Neural cell (in vitro differentiated cells): ENCODE measurements around the gene SLC9A3. TPM values are rescaled to one million over a fixed set of nuclear protein-coding genes. Genes with fewer than 3 reads are reported as not detected.

ENCODE experiments used
- H2AFZ ChIP-seq: fragments of 200-600, 300-800 bp; sonication (generic), shearing (Covaris generic); 2 replicates; pipeline ENCODE4 v1.6.0; 2014; ENCODE audit warnings: low read depth, mild to moderate bottlenecking, antibody characterized with exemption, low read length, moderate library complexity
- H3F3A ChIP-seq: fragments of 200-600 bp; shearing (Covaris generic); 2 replicates; pipeline ENCODE4 v1.6.1; 2016; ENCODE audit warnings: mild to moderate bottlenecking, moderate library complexity, mixed read lengths, antibody characterized with exemption, low read length; ENCODE audit not compliant: insufficient read depth, poor library complexity, severe bottlenecking
- H3K27ac ChIP-seq: fragments of 200-600, 300-800 bp; sonication (generic), shearing (Covaris generic); 2 replicates; pipeline ENCODE4 v1.5.1; 2014; ENCODE audit warnings: mild to moderate bottlenecking, low read length, moderate library complexity
- H3K27me3 ChIP-seq: fragments of 300-800, 200-600 bp; sonication (generic), shearing (Covaris generic); 2 replicates; pipeline ENCODE4 v1.6.0; 2014; ENCODE audit warnings: mild to moderate bottlenecking, low read depth, low read length, moderate library complexity; ENCODE audit not compliant: insufficient read depth
- H3K36me3 ChIP-seq: fragments of 300-800, 200-600 bp; sonication (generic), shearing (Covaris generic); 2 replicates; pipeline ENCODE4 v1.5.1; 2014; ENCODE audit warnings: mild to moderate bottlenecking, antibody characterized with exemption, low read length, moderate library complexity; ENCODE audit not compliant: insufficient read depth
- H3K4me2 ChIP-seq: fragments of 300-800, 200-600 bp; sonication (generic), shearing (Covaris generic); 2 replicates; pipeline ENCODE4 v1.6.0; 2014; ENCODE audit warnings: mild to moderate bottlenecking, low read length
- H3K4me3 ChIP-seq: fragments of 300-800, 200-600 bp; sonication (generic), shearing (Covaris generic); 2 replicates; pipeline ENCODE4 v1.5.1; 2014; ENCODE audit warnings: mild to moderate bottlenecking, low read length, moderate library complexity
- H3K79me2 ChIP-seq: fragments of 200-600 bp; shearing (Covaris generic); replicated peaks from 2 replicates; pipeline ENCODE4 v1.6.0; 2014; ENCODE audit warnings: mild to moderate bottlenecking, low read length, moderate library complexity; ENCODE audit not compliant: insufficient read depth
- H3K9ac ChIP-seq: fragments of 300-800, 200-600 bp; sonication (generic), shearing (Covaris generic); 2 replicates; pipeline ENCODE4 v1.6.1; 2016; ENCODE audit warnings: mild to moderate bottlenecking, low read length, mixed read lengths
- H3K9me2 ChIP-seq: fragments of 200-600 bp; shearing (Covaris generic); 2 replicates; pipeline ENCODE4 v1.6.1; 2016; ENCODE audit warnings: mild to moderate bottlenecking, low read length, mixed read lengths; ENCODE audit not compliant: insufficient read depth
- H3K9me3 ChIP-seq: fragments of 200-600, 300-800 bp; sonication (generic), shearing (Covaris generic); 2 replicates; pipeline ENCODE4 v1.6.1; 2016; ENCODE audit warnings: mild to moderate bottlenecking, mixed run types, low read length, moderate library complexity, mixed read lengths
- H4K20me1 ChIP-seq: fragments of 200-600 bp; shearing (Covaris generic); 2 replicates; pipeline ENCODE4 v1.6.1; 2016; ENCODE audit warnings: mild to moderate bottlenecking, mixed run types; ENCODE audit not compliant: insufficient read depth
- EP300 ChIP-seq: fragments of 450-650 bp; conservative IDR thresholded peaks from 2 replicates; pipeline ENCODE4 v1.6.1; 2014; ENCODE audit warnings: antibody characterized with exemption, mild to moderate bottlenecking, moderate library complexity; ENCODE audit not compliant: poor library complexity, severe bottlenecking
- EZH2 ChIP-seq: fragments of 200-600, 300-800 bp; shearing (Covaris generic), sonication (generic); IDR thresholded peaks from 2 replicates; pipeline ENCODE4 v1.6.1; 2014; ENCODE audit warnings: antibody characterized with exemption, low read length, borderline replicate concordance, mild to moderate bottlenecking; ENCODE audit not compliant: insufficient read depth, poor library complexity, severe bottlenecking
- MXI1 ChIP-seq: fragments of 450-650 bp; conservative IDR thresholded peaks from 2 replicates; pipeline ENCODE4 v1.6.1; 2014; ENCODE audit warnings: antibody characterized with exemption, mild to moderate bottlenecking; ENCODE audit not compliant: poor library complexity, severe bottlenecking
- POLR2AphosphoS5 ChIP-seq: IDR thresholded peaks from 2 replicates; pipeline ENCODE4 v1.6.1; 2012
- RAD21 ChIP-seq: fragments of 450-650 bp; conservative IDR thresholded peaks from 2 replicates; pipeline ENCODE4 v1.6.1; 2014; ENCODE audit warnings: antibody characterized with exemption, mild to moderate bottlenecking, moderate library complexity
- SMC3 ChIP-seq: fragments of 450-650 bp; conservative IDR thresholded peaks from 2 replicates; pipeline ENCODE4 v1.6.1; 2014; ENCODE audit warnings: antibody characterized with exemption, mild to moderate bottlenecking, moderate library complexity; ENCODE audit not compliant: poor library complexity
- TAF1 ChIP-seq: IDR thresholded peaks from 2 replicates; pipeline ENCODE4 v1.6.1; 2012; ENCODE audit warnings: low read depth
- polyA plus RNA-seq: library from polyadenylated mRNA; depleted of rRNA; stranded (reverse); fragments of >200 nt; gene quantifications from 2 replicates; pipeline ENCODE4 v1.2.3, GENCODE V29; 2014
- TF ChIP-seq, protein P1 (sequence below): fragments of 450-650 bp; IDR thresholded peaks from 2 replicates; pipeline ENCODE4 v1.5.1; 2014; ENCODE audit warnings: antibody characterized with exemption, mild to moderate bottlenecking, moderate library complexity; ENCODE audit not compliant: poor library complexity, severe bottlenecking
- TF ChIP-seq, protein P2 (sequence below): IDR thresholded peaks from 2 replicates; pipeline ENCODE4 v1.6.1; 2012; ENCODE audit warnings: borderline replicate concordance

Gene SLC9A3
- polyA plus RNA-seq, 1 donor from 2014 or later, result 4.0 TPM

DNA sequence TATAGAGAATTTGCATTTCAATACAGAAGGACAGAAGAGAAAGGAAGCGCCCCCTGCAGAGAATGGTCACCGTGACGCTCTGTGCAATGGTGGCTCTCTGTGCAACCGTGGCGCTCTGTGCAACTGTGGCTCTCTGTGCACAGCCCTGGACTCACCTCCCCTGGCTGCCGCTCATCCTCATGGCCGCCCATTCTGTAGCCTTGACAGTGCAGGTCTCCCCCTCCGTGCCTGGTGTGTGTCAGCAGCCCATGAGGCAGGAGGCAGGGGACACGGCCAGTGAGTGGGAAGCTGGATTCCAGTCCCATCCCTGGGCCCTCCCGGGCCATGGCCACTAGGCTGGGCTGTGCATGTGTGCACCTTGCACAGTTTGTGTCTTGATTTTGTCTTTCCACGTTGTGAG, 69.3 kb downstream of the SLC9A3 start:
- Histone ChIP-seq H3K9me2 (no peaks in the 10 kb centered on the region), H3K79me2 (peaks cover 5% of the 10 kb centered on the region)

DNA sequence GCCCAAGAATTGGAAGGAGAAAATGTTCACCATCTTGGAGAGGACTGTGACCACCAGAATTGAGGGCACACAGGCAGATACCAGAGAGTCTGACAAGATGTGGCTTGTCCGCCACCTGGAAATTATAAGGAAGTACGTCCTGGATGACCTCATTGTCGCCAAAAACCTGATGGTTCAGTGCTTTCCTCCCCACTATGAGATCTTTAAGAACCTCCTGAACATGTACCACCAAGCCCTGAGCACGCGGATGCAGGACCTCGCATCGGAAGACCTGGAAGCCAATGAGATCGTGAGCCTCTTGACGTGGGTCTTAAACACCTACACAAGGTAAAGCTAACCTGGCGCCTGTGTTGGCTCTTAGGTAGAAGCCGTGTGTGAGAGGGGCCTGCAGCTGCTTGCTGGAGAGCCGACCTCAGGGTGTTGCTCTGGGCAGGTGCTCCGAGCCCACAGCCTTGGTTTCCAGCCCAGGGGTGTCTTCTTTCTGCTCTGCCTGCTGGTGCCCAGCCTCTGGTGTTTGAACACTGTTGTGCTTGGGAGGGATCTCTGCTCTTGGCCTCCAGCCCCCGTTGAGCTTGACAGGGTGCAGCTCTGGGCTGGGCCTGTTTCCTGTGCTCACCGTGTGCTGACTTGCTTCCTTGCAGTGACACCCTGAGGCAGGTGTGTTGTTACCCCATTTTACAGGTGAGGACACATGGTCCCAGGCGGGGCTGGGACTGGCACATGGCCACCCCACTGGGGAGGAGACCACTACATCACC, 70.3 kb downstream of the SLC9A3 start:
- Histone ChIP-seq H3K9ac (no peak overlapping the region), H3K27me3 (no peaks in the 10 kb centered on the region), H3K79me2 (peaks cover 5% of the 10 kb centered on the region), H2AFZ (no peak overlapping the region), H3F3A (no peaks in the 10 kb centered on the region), H3K9me2 (no peaks in the 10 kb centered on the region), H3K4me2 (no peak overlapping the region), H3K36me3 (peaks cover 27% of the 10 kb centered on the region), H3K9me3 (peaks cover 8% of the 10 kb centered on the region), H3K27ac (no peak overlapping the region), H4K20me1 (no peaks in the 10 kb centered on the region), H3K4me3 (no peak overlapping the region)
- TF ChIP-seq, protein P1, sequence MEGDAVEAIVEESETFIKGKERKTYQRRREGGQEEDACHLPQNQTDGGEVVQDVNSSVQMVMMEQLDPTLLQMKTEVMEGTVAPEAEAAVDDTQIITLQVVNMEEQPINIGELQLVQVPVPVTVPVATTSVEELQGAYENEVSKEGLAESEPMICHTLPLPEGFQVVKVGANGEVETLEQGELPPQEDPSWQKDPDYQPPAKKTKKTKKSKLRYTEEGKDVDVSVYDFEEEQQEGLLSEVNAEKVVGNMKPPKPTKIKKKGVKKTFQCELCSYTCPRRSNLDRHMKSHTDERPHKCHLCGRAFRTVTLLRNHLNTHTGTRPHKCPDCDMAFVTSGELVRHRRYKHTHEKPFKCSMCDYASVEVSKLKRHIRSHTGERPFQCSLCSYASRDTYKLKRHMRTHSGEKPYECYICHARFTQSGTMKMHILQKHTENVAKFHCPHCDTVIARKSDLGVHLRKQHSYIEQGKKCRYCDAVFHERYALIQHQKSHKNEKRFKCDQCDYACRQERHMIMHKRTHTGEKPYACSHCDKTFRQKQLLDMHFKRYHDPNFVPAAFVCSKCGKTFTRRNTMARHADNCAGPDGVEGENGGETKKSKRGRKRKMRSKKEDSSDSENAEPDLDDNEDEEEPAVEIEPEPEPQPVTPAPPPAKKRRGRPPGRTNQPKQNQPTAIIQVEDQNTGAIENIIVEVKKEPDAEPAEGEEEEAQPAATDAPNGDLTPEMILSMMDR, result no peak
- TF ChIP-seq TAF1 (no peak), MXI1 (no peak), SMC3 (no peak), EP300 (no peak), RAD21 (no peak), POLR2AphosphoS5 (no peak), EZH2 (no peak)
- TF ChIP-seq, protein P2, sequence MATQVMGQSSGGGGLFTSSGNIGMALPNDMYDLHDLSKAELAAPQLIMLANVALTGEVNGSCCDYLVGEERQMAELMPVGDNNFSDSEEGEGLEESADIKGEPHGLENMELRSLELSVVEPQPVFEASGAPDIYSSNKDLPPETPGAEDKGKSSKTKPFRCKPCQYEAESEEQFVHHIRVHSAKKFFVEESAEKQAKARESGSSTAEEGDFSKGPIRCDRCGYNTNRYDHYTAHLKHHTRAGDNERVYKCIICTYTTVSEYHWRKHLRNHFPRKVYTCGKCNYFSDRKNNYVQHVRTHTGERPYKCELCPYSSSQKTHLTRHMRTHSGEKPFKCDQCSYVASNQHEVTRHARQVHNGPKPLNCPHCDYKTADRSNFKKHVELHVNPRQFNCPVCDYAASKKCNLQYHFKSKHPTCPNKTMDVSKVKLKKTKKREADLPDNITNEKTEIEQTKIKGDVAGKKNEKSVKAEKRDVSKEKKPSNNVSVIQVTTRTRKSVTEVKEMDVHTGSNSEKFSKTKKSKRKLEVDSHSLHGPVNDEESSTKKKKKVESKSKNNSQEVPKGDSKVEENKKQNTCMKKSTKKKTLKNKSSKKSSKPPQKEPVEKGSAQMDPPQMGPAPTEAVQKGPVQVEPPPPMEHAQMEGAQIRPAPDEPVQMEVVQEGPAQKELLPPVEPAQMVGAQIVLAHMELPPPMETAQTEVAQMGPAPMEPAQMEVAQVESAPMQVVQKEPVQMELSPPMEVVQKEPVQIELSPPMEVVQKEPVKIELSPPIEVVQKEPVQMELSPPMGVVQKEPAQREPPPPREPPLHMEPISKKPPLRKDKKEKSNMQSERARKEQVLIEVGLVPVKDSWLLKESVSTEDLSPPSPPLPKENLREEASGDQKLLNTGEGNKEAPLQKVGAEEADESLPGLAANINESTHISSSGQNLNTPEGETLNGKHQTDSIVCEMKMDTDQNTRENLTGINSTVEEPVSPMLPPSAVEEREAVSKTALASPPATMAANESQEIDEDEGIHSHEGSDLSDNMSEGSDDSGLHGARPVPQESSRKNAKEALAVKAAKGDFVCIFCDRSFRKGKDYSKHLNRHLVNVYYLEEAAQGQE, result no peak

More for the DNA sequence above, 69.3 kb downstream of the SLC9A3 start:
- Histone ChIP-seq H3K36me3 (peaks cover 24% of the 10 kb centered on the region), H3K4me2 (no peak overlapping the region), H3F3A (no peaks in the 10 kb centered on the region), H3K27me3 (no peaks in the 10 kb centered on the region), H3K27ac (no peak overlapping the region), H4K20me1 (no peaks in the 10 kb centered on the region), H3K9me3 (peaks cover 8% of the 10 kb centered on the region), H3K9ac (no peak overlapping the region), H3K4me3 (no peak overlapping the region), H2AFZ (no peak overlapping the region)
- TF ChIP-seq, protein P1, result no peak
